Measurements from ENCODE around the gene STRADB. TPM values are rescaled to one million over a fixed set of nuclear protein-coding genes. Genes with fewer than 3 reads are reported as not detected.
"Not testable (repeated sequence)": the region's sequence is repeated elsewhere in the genome, so short reads cannot be mapped to it uniquely, and the experiment has no call there.

STRADB gene
- total RNA-seq, 1 experiment from 2014 or later: 49.1 TPM

DNA sequence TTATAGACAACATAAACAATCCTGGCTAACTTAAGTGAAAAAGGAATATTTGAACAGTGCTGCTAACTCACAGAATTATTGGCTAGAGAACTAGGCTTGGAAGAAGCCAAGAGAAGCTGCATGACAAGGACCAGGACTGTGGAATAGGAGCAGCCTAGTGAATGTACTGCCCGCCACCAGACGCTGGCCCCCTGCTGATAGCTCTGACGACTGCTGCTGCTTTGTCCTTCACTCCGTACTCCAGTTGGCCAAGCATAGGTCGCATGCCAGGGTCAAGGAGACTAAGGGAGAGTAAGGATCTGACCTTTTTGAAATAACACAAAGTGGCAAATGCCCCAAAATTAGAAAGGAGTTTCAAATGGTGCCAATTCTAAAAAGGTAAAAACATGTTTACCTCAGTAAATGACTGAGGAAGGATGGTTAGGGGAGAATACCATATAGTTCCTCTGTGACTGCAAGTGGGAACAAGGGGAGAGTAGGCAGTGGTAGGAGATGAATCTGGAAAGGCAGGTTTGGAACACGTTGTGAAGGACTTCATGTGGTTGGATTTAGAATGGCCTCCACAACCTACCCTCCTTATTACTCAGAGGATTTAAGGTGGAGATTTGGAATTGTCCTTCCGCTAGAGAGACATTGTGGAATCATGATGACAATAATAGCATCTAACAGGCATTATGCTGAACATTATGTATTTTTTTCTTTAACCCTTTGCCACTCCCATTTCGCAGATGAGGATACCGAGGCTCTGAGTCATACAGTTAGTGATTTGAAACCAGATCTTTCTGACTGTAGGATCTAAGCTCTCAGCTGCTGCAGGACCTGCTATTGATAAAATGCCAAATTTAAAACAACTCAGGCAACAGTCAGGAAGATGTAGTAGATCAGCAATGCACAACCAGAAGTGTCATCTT lies 19.5 kb downstream of the STRADB start:
- DNase-seq: peak; percentile 65
- H3K4me3 ChIP-seq (ENCODE audit: insufficient read depth, low read depth, low read length): no peak overlapping the region
- H3K36me3 ChIP-seq (replicated peaks; ENCODE audit: control insufficient read depth, insufficient read depth, low read length): peaks cover 1% of the 10 kb centered on the region; the same call in 1 of the 2 replicates
- H3K27me3 ChIP-seq (ENCODE audit: control insufficient read depth, insufficient read depth, low read length): no peaks in the 10 kb centered on the region

DNA sequence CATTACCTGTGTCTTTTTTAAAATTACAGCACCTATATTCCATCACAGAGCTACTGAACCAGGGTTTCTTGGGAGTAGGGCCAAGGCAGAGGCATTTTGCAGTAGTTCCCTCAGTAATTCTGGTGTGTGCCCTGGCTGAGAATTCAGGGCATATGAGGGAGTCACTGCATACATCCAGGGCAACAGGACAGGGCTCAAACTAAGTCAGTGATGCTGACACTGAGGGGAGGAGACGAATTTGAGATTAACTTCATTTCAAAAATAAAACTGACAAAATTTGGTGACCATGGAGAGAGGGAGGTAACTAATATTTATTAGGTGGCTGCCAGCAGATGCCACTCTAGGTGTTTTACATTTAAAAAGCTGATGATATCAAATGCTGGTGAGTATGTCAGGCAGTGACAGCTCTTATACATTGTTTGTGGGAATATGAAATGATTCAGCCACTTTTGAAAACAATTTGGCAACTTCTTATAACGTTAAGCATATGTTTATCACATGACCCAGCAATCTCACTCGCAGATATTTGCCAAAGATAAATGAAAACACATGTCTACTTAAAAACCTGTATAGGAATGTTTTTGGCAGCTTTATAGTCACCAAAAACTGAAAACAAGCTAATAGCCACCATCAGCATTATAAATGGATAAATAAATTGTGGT lies 20.3 kb downstream of the STRADB start:
- H3K36me3 ChIP-seq (replicated peaks; ENCODE audit: control insufficient read depth, insufficient read depth, low read length): peaks cover 1% of the 10 kb centered on the region; the same call in 1 of the 2 replicates
- no peak for DNase-seq
- no peaks in the 10 kb centered on the region for H3K27me3 ChIP-seq (ENCODE audit: control insufficient read depth, insufficient read depth, low read length)
- no peak overlapping the region for H3K4me3 ChIP-seq (ENCODE audit: insufficient read depth, low read depth, low read length)

DNA sequence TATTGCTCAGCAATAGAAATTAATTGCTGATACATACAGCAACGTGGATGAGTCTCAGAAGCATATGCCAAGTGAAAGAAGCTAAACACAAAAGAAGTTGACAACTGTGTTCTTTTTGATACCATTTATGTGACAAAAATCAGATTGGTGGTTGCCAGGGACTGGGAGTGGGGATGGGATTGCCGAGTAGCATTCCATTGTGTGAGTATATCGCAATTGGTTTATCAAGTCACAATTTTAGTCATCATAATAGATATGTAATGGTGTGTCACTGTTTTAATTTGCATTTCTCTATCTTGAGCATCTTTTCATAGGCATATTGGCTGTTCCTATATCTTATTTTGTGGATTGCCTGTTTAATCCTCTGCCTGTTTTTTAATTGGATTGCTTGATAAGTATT lies 20.9 kb downstream of the STRADB start:
- peaks cover 1% of the 10 kb centered on the region; the same call in 1 of the 2 replicates for H3K36me3 ChIP-seq (replicated peaks; ENCODE audit: control insufficient read depth, insufficient read depth, low read length)
- no peaks in the 10 kb centered on the region for H3K27me3 ChIP-seq (ENCODE audit: control insufficient read depth, insufficient read depth, low read length)
- H3K4me3 ChIP-seq (ENCODE audit: insufficient read depth, low read depth, low read length): no peak overlapping the region
- DNase-seq: no peak

DNA sequence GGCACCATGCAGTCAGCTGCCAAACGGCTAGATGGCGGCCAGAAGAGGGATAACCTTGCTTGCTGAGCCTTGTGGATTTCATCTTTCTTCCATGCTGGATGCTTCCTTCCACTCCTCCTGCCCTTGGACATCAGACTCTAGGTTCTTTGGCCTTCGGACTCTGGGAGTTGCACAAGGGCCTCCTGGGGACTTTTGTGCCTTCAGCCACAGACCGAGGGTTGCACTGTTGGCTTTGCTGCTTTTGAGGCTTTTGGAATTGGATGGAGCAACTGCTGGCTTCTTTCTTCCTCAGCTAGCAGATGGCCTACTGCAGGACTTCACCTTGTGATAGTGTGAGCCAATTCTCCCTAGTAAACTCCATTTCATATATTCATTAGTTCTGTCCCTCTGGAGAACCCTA lies 31.0 kb downstream of the STRADB start:
- no peaks in the 10 kb centered on the region; the same call in 1 of the 2 replicates for H3K36me3 ChIP-seq (replicated peaks; ENCODE audit: control insufficient read depth, insufficient read depth, low read length)
- H3K27me3 ChIP-seq (ENCODE audit: control insufficient read depth, insufficient read depth, low read length): no peaks in the 10 kb centered on the region
- no peak for DNase-seq
- H3K4me3 ChIP-seq (ENCODE audit: insufficient read depth, low read depth, low read length): no peak overlapping the region

DNA sequence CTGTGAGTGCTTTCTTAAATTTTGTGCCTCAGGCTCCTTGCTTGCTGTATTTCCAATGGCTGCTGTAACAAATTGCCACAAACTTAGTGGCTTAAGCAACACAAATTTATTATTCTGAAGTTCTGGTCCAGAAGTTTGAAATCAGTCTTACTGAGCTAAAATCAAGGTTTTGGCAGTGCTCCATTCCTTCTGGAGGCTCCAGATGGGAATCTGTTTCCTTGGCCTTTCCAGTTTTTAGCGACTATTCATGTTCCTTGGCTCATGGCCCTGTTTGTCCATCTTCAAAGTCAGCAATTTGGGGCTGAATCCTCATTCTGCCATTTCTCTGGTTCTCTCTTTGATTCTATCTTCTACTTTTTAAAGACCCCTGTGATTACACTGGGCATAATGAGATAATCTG lies 31.8 kb downstream of the STRADB start:
- DNase-seq: no peak
- Histone ChIP-seq H3K36me3 (replicated peaks; ENCODE audit: control insufficient read depth, insufficient read depth, low read length) (no peaks in the 10 kb centered on the region; the same call in 1 of the 2 replicates), H3K4me3 (ENCODE audit: insufficient read depth, low read depth, low read length) (no peak overlapping the region), H3K27me3 (ENCODE audit: control insufficient read depth, insufficient read depth, low read length) (no peaks in the 10 kb centered on the region)

DNA sequence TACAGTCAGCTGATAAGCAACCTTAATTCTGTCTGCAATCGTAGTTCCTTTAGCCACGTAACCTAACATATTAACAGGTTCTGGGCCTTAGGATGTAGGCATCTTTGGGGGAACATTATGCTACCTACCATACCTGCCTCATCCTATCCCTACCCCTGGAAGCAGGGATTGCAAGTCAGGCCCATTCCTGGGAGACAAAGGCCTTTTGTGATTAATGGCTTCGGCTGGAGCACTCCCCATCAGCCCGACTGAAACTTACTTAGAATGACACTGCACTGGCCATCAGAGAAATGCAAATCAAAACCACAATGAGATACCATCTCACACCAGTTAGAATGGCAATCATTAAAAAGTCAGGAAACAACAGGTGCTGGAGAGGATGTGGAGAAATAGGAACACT lies 32.2 kb downstream of the STRADB start:
- DNase-seq: peak; percentile 20
- H3K36me3 ChIP-seq (replicated peaks; ENCODE audit: control insufficient read depth, insufficient read depth, low read length); H3K27me3 ChIP-seq (ENCODE audit: control insufficient read depth, insufficient read depth, low read length): not testable (repeated sequence)

DNA sequence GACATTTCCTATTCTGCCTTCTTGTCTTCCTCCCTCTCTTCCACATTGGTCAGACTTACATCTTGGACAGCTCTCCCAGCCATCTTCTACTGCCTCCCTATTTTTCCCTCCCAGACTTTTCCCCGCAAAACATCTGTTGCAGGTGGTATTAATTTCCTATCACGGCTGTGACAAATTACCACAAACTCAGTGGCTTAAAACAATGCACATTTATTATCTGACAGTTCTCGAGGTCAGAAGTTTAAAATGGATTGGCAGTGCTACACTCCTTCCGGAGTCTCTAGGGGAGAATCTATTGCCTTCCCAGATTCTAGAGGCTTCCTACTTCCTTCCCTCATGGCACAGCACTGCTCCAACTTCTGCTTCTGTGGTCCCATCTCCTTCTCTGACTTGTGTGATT lies 33.3 kb downstream of the STRADB start:
- Histone ChIP-seq H3K36me3 (replicated peaks; ENCODE audit: control insufficient read depth, insufficient read depth, low read length) (no peaks in the 10 kb centered on the region; the same call in 1 of the 2 replicates), H3K27me3 (ENCODE audit: control insufficient read depth, insufficient read depth, low read length) (no peaks in the 10 kb centered on the region), H3K4me3 (ENCODE audit: insufficient read depth, low read depth, low read length) (no peak overlapping the region)
- no peak for DNase-seq

More for the DNA sequence above, 32.2 kb downstream of the STRADB start:
- H3K4me3 ChIP-seq (ENCODE audit: insufficient read depth, low read depth, low read length): not testable (repeated sequence)

DNA sequence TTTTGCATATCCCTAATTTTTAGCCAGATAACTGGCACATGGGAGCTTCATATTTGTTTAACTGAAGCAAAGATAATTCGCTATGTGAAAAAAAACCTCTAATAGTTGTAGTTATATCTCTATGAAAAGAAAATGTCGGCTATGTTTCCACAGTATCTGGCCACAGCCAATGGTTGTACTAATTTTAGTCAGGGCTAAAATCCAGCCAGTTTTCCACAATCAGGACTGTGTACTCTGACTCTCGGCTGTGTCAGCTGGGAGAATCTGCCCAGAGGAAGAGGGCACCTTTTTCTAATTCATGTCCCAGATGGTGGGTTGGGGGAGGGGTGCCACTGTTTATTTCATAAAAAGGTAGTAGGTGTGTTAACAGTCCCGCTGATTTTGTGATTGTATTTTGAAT lies 38.8 kb downstream of the STRADB start:
- H3K36me3 ChIP-seq (replicated peaks; ENCODE audit: control insufficient read depth, insufficient read depth, low read length): no peaks in the 10 kb centered on the region
- no peak for DNase-seq
- H3K27me3 ChIP-seq (ENCODE audit: control insufficient read depth, insufficient read depth, low read length): no peaks in the 10 kb centered on the region
- H3K4me3 ChIP-seq (ENCODE audit: insufficient read depth, low read depth, low read length): no peak overlapping the region

DNA sequence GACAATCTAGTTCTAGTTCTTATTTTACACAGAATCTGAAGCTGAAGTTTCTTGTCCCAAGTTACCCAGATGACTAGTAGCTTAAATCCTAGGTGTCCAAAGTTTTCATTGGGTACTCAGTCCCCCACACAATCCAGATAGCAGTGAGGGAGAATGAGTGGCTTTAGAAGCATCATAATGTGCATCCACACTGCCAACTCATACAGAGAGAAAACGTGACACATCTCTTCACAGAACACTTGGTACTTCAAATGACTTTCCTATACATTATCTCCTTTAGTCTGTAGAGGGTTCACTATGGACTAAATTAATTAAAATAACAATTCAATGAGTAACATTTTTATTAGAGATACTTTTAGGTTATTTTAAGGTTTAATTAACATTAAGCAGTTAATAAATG lies 45.2 kb downstream of the STRADB start:
- H3K4me3 ChIP-seq (ENCODE audit: insufficient read depth, low read depth, low read length): no peak overlapping the region
- H3K27me3 ChIP-seq (ENCODE audit: control insufficient read depth, insufficient read depth, low read length): no peaks in the 10 kb centered on the region
- no peak for DNase-seq
- H3K36me3 ChIP-seq (replicated peaks; ENCODE audit: control insufficient read depth, insufficient read depth, low read length): no peaks in the 10 kb centered on the region

DNA sequence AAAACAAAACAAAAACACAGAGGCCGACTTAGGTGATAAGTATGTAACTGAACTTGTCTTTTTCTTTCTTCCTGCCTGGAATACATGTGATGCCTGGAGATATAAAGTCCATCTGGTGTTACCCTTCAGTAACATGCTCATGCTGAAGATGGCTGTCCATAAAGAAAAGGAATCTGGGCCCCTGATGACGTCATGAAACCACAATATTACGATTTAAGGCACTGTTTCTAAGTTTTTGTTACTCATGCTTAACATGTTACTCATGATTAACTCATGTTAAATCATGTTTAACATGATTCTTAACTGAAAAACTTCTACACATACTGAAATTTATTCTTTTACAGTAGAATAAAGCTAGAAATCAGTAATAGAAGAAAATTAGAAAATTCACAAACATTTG lies 49.0 kb downstream of the STRADB start:
- no peak for DNase-seq

DNA sequence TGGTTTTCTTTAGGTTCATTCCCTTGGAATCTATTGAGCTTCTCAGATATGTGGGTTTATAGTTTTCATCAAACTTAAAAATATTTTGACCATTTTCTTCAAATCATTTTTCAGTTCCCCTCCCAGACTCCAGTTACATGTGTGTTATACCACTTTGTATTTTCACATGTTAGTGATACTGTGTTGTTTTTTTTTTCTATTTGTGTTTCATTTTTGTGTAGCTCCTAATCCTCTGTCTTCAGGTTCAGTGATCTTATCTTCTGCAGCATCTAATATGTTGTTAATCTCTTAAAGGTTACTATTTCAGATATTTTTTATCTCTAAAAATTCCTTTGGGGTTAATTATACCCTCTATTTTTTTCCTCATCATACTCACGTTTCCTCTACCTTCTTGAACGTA lies 51.2 kb downstream of the STRADB start:
- H3K4me3 ChIP-seq (ENCODE audit: insufficient read depth, low read depth, low read length): no peak overlapping the region
- no peaks in the 10 kb centered on the region for H3K36me3 ChIP-seq (replicated peaks; ENCODE audit: control insufficient read depth, insufficient read depth, low read length)
- no peak for DNase-seq
- H3K27me3 ChIP-seq (ENCODE audit: control insufficient read depth, insufficient read depth, low read length): no peaks in the 10 kb centered on the region

More for the DNA sequence above, 49.0 kb downstream of the STRADB start:
- no peaks in the 10 kb centered on the region for H3K36me3 ChIP-seq (replicated peaks; ENCODE audit: control insufficient read depth, insufficient read depth, low read length)
- H3K27me3 ChIP-seq (ENCODE audit: control insufficient read depth, insufficient read depth, low read length): no peaks in the 10 kb centered on the region
- no peak overlapping the region for H3K4me3 ChIP-seq (ENCODE audit: insufficient read depth, low read depth, low read length)

DNA sequence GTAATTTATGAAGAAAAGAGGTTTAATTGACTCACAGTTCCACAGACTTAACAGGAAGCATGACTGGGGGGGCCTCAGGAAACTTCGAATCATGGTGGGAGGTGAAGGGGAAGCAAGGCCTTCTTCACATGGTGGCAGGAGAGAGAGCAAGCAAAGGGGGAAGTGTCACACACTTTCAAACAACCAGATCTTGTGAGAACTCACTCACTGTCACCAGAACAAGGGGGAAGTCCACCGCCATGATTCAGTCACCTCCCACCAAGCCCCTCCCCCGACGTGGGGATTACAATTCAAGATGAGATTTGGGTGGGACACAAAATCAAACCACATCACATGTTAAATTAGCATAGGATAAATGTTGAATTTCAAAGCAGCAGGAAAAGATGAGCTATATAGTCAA lies 56.2 kb downstream of the STRADB start:
- DNase-seq: no peak
- H3K36me3 ChIP-seq (replicated peaks; ENCODE audit: control insufficient read depth, insufficient read depth, low read length): no peaks in the 10 kb centered on the region
- no peak overlapping the region for H3K4me3 ChIP-seq (ENCODE audit: insufficient read depth, low read depth, low read length)
- H3K27me3 ChIP-seq (ENCODE audit: control insufficient read depth, insufficient read depth, low read length): no peaks in the 10 kb centered on the region

DNA sequence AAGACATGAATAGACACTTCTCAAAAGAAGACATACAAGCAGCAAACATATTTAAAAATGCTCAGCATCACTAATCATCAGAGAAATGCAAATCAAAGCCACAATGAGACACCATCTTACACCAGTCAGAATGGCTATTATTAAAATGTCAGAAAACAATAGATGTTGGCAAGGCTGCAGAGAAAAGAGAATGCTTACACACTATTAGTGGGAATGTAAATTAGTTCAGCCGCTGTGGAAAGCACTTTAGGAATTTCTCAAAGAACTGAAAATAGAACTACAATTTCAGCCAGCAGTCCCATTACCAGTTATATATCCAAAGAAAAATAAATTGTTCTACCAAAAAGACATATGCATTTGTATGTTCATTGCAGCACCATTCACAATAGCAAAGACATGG lies 61.7 kb downstream of the STRADB start:
- H3K27me3 ChIP-seq (ENCODE audit: control insufficient read depth, insufficient read depth, low read length): no peaks in the 10 kb centered on the region
- no peak overlapping the region for H3K4me3 ChIP-seq (ENCODE audit: insufficient read depth, low read depth, low read length)
- H3K36me3 ChIP-seq (replicated peaks; ENCODE audit: control insufficient read depth, insufficient read depth, low read length): no peaks in the 10 kb centered on the region
- DNase-seq: no peak

DNA sequence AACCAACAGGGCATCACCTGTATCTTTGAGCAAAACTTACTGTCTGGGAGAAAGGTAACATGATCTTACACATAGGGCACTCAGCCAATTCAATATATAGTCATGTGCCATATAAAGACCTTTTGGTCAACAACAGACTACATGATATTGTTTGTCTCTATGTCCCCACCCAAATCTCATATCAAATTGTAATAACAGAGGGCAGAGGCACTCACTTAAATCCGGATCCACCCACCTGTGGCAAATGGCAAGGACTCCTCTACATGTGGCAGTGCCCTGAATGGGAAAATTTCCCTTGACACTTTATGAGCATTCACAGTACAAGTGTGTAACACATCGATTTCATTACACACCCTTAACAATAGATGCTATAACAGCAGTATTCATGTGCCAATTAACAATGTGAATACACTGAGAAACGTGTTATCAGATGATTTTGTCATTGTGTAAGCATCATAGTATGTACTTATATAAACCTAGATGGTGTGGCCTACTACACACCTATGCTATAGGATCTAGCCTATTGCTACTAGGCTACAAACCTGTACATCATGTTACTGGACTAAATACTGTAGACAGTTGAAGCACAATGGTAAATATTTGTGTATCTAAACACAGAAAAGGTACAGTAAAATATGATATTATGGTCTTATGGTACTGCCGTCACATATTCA lies 64.2 kb downstream of the STRADB start:
- H3K27me3 ChIP-seq (ENCODE audit: control insufficient read depth, insufficient read depth, low read length): no peaks in the 10 kb centered on the region
- no peak for DNase-seq

DNA sequence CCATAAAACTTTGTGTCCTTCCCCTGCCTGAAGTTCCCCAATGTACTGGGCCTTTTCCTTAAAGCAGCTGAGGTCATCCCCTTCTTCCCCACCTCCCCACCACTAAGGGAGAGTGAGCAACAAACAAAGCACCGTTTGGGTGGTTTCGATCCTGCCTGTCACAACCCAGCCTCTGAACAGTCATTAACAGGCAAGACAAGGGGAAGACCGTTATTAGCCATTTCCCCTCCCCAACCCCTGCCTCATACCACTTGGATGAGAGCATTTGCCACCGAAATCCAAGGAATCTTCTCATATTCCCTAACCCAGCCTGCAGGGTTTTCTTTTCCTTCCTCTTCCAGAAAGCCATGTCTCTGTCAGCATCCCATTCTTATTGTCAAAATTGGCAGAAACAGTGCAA lies 65.6 kb downstream of the STRADB start:
- Histone ChIP-seq H3K27me3 (ENCODE audit: control insufficient read depth, insufficient read depth, low read length) (no peaks in the 10 kb centered on the region), H3K36me3 (replicated peaks; ENCODE audit: control insufficient read depth, insufficient read depth, low read length) (no peaks in the 10 kb centered on the region), H3K4me3 (ENCODE audit: insufficient read depth, low read depth, low read length) (no peak overlapping the region)
- DNase-seq: peak; percentile 6

More for the DNA sequence above, 64.2 kb downstream of the STRADB start:
- Histone ChIP-seq H3K36me3 (replicated peaks; ENCODE audit: control insufficient read depth, insufficient read depth, low read length) (no peaks in the 10 kb centered on the region), H3K4me3 (ENCODE audit: insufficient read depth, low read depth, low read length) (no peak overlapping the region)

All from H7 (cell line).